GM18873 (cell line): ENCODE measurements around the gene RIN2.

Experiments
- ATAC-seq: cut with Tn5 transposase; IDR thresholded peaks from one replicate; pipeline ENCODE4 v1.9.1; 2021; ENCODE audit warnings: mild to moderate bottlenecking, moderate library complexity, moderate number of reproducible peaks; ENCODE audit not compliant: unreplicated experiment, low FRiP score

RIN2 gene

DNA sequence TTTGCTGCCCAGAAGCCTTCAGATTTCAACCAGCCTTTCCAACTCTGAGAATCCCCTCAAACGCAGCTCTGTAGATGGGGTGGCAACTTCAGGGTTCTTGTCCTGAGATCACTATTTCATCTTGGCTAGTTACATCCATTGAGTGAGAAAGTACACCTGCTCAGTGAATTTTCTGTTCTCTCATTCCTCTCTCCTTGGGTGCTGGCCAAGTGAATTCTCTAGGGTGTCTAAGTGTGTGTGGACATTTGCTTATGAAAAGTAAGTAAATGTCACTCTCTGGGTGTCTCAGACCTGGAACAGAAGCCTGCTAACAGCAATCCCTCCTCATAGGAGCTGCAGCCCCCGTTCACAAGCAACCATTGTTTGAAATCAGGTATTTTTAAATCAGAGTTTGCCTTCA is 3.8 kb downstream of the RIN2 start:
- ATAC-seq, result no peak

DNA sequence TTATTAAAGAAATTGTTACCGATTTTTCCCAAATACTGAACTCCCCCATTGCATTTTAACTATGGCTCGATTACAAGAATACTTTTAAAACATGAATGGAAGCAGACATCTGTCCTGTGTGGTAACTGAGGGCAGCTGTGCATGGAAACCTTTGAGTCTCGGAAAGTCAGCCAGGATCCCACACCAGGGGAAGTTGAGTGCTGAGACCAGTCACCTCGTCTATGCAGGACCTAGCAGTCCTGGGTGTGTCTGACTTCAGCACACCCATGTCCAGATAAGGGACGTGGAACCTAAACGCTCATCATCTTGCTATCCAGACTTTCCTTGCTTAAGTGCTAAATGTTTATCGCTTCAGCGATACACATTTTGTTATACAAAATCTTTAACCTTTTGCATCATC is 6.1 kb downstream of the RIN2 start:
- ATAC-seq, result no peak

- no peak for ATAC-seq
Observed at GRCh38 chr20:19765266-19765665, 7.2 kb downstream of the RIN2 start.

- no peak for ATAC-seq
Observed at GRCh38 chr20:19765913-19766312, 7.9 kb downstream of the RIN2 start.

GRCh38 chr20:19767070-19767469 is 9.0 kb downstream of the RIN2 start:
- no peak for ATAC-seq

GRCh38 chr20:19768325-19768842 is 10.3 kb downstream of the RIN2 start:
- ATAC-seq, result no peak

DNA sequence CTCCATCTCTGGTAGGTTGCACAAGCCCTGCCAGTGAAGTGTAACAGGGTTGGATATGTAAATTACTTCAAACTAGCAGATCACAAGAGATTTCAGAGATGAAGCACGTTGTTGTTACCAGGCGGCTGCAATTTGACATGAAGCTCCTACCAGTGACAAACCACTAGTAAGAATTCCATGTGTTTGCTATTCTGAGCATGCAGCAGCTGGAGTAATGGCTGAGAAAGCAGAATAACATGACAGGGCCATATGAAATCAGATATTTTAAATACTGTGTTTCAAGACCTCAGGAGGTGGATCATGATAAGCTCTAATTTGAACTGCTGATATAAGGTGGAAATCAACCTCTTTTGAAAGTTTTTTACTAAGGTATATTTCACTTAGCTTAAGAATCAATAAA is 11.4 kb downstream of the RIN2 start:
- no peak for ATAC-seq

DNA sequence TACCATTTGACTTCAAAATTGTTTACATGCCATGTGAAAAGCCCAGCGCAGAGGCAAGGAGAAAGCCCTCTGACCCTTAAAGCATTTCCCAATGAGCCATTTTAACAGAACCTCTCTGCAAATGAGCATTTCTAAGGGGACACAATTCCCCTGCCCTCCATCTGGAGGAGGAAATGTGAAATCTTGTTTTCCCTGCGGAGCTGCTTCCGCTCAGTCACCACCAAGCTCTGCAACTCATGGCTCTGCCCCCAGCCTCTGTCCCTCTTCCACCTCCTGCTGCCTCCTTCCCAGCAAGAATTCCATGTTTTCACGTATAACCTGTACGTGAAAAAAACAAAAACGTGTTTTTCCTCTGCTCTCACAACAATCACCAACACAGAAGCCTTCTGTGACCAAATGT is 12.3 kb downstream of the RIN2 start:
- ATAC-seq, result no peak

DNA sequence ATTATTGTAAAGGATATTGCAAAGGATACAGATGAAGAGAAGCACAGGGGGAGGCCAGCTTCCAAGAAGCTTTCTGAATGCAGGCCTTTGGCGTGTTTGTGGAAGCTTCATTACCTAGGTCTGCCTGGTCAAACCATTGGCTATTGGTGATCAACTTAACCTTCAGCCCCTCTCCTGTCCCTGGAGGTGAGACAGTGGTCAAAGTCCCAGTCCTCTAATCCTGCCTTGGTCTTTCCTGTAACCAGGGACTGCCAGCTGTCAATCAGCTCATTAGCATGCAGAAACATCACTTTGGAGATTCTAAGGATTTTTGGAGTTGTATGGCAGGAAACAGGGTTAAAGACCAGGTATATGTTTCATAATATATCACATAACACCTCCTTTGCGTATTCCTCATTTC is 13.0 kb downstream of the RIN2 start:
- ATAC-seq, result no peak

DNA sequence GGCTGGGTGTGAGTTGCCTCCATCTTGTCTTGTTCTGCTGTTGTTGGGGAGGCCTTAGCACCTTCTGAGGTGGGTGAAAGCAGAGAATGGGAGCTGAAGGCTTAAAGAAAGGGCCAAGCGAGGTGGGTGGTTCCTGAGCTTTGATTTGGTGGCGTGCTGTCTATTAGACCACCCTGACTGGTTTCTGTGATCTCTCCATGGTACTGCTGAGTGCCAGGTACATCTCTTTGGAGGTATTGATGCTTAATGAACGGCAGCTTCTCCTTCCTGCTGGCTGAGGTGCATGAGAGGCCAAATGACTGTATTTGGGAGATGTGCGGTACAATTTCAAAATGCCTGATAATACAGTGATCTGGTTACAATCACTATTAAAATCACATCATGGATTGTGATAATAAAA is 15.4 kb downstream of the RIN2 start:
- ATAC-seq, result no peak

DNA sequence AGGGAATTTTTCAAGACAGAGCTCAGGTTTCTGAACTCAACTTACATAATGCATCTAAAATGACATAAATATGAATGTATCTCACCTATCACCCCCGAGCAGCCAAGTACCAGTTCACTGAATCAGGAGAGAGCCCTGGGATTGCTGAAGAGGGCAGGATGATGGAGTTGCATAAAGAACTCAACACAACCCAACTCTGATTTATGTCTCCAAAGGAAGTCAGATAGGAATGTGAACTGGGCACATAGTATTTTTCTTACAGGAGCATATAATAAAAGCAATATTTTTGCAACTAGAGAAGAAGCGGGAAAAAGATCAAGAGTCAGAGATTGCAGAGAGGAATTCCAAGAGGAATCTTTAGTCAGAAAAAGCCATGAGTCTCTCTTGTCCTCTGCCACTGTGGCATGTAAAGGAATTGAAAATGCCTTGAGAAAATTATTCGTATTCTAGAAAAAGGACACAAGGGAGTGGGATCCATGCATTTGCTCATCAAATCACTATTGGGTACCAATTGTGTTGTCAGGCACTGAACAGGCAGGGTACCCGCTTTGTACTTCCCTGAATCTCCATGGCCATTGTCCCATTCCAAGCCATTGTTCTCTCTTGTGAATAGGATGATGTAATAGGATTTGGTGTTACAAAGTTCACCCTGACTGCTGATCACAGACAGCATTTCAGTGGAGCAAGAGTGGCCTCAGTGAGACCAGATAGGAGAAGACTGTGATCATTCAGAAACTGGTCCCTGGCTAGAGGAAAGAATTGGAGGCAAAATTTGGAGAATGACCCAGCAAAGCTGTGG is 16.3 kb downstream of the RIN2 start:
- ATAC-seq, result no peak

GRCh38 chr20:19775353-19776253 is 17.5 kb downstream of the RIN2 start:
- ATAC-seq, result no peak

DNA sequence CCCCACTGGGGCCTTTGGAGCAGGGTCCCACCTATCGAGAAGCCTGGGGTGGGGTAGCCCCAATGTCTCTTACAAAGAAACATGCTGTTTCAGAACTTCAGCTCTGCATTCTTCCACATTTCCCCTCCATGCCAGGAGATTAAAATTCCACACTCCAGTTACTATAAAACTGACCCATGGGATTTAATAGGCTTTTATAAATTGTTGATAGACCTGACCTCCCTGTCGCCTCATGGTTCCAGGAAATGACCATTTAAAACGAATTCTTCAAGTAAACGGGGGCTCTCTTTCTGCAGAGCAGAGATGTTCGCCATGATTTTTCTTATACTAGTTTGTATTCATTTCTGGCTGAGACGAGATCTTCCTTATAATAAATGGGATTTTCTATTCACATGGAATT is 19.3 kb downstream of the RIN2 start:
- ATAC-seq, result no peak

GRCh38 chr20:19777981-19778380 is 19.9 kb downstream of the RIN2 start:
- no peak for ATAC-seq

- ATAC-seq, result no peak
Observed at GRCh38 chr20:19778404-19778803, 20.3 kb downstream of the RIN2 start.

GRCh38 chr20:19779634-19780033 is 21.6 kb downstream of the RIN2 start:
- ATAC-seq, result no peak

GRCh38 chr20:19780261-19780660 is 22.2 kb downstream of the RIN2 start:
- ATAC-seq, result no peak

- ATAC-seq, result no peak
Observed at GRCh38 chr20:19781235-19781634, 23.2 kb downstream of the RIN2 start.

DNA sequence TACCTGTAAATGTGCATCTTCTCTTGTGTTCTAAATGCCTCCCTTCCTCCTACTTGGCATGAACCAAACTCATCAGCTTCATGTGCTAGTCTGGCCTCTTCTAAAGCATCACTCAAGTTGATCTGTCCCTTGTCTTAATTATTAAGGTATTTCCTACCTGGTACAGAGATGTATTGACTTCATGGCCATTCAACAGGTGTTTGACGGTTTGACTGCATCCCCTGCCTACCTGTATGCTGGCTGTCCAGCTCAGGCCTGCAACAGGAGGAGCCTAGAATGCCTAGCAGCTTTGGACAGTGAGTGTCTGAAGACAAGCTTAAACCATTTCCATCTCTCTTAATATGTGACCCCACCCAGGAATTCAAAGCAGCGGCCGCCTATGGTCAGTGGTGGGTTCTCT is 24.6 kb downstream of the RIN2 start:
- ATAC-seq, result no peak

GRCh38 chr20:19783966-19784401 is 25.9 kb downstream of the RIN2 start:
- ATAC-seq, result no peak

DNA sequence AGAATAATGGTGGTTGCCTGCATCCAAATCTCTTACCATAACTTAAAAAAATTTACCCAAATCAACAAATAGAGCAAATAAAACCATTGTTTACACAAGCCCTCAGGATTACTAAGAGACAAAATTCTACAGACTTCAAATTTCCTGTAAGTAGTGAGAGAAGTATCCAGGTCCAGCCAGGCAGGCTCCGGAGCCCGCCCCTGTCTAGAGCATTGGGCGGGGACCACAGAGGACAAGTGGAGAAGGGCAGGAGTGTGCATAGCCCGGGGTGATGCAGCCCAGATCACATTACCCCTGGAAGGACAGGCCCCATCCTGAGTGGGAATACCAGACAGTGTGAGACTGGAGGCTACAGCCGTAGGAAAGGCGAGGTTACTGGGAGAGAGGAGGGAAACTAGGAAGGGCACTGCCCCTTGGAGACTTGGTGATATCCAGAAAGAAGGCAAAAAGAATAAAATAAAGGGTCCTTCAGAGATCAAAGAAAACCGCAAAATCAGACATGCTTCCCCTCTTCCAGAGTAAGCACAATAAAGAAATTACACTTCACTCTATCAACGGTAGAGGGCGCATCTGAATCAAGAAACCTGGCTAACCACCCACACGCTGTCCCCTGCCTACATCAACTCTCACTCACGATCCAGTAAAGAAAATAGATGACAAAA is 26.6 kb downstream of the RIN2 start:
- ATAC-seq, result no peak
